Skeletal muscle tissue (tissue), 4 donors: ENCODE measurements around the gene CRYBA2. TPM values are rescaled to one million over a fixed set of nuclear protein-coding genes. Genes with fewer than 3 reads are reported as not detected.

Experiments
- H3K27ac ChIP-seq: one replicate; pipeline ENCODE4 v1.7.0; 2013; ENCODE audit warnings: mild to moderate bottlenecking, low read depth, low read length, inconsistent platforms
- H3K27me3 ChIP-seq, 3 donors: one replicate each; pipeline ENCODE4 v1.7.0; 2013; ENCODE audit warnings: low read length in 3 of 3; ENCODE audit not compliant: control insufficient read depth in 3 of 3, insufficient read depth in 3 of 3
- H3K36me3 ChIP-seq, 3 donors: one replicate each; pipeline ENCODE4 v1.7.0; 2013; ENCODE audit warnings: low read length in 3 of 3; ENCODE audit not compliant: control insufficient read depth in 3 of 3, insufficient read depth in 3 of 3
- H3K4me1 ChIP-seq, 3 donors: one replicate each; pipeline ENCODE4 v1.7.0; 2013; ENCODE audit warnings: low read length in 3 of 3, mild to moderate bottlenecking in 3 of 3; ENCODE audit not compliant: control insufficient read depth in 3 of 3, insufficient read depth in 3 of 3
- H3K4me3 ChIP-seq, 3 donors: one replicate each; pipeline ENCODE4 v1.7.0; 2013; ENCODE audit warnings: low read length in 3 of 3
- H3K9ac ChIP-seq, 3 donors: one replicate each; pipeline ENCODE4 v1.7.0; 2013; ENCODE audit warnings: low read length in 3 of 3, mild to moderate bottlenecking in 3 of 3, moderate library complexity in 2 of 3, low read depth in 1 of 3
- H3K9me3 ChIP-seq, 3 donors: one replicate each; pipeline ENCODE4 v1.7.0; 2013; ENCODE audit warnings: low read length in 3 of 3; ENCODE audit not compliant: control insufficient read depth in 3 of 3
- total RNA-seq: library from RNA; depleted of rRNA; stranded (reverse); fragments of >200 nt; gene quantifications from one replicate; pipeline ENCODE4 v1.2.3, GENCODE V29; 2014
- donor health status: Osteomylitis.

Gene CRYBA2
- total RNA-seq, result not detected

- Histone ChIP-seq H3K4me3 (peak within 1 kb of the TSS; percentile 23 to 66 (median 54)), H3K36me3 (no peaks in the 10 kb centered on the region), H3K27me3 (peaks cover 75 to 80% (median 78%) of the 10 kb centered on the region in 3 donors), H3K4me1 (peaks cover 20 to 26% (median 24%) of the 10 kb centered on the region in 3 donors), H3K9ac (peak within 1 kb of the TSS in 2 of 3 donors; percentile 45), H3K27ac (no peak within 1 kb of the TSS), H3K9me3 (no peaks in the 10 kb centered on the region)
Observed at GRCh38 chr2:218993345-218994315, at the start of gene CRYBA2. TSS of gene CRYBA2 (minus strand) at chr2:218993422. CDS start at chr2:218993176, 246 bp downstream.

GRCh38 chr2:219042750-219043149, 49.5 kb upstream of the CRYBA2 start:
- Histone ChIP-seq H3K9me3 (no peaks in the 10 kb centered on the region), H3K27ac (no peak overlapping the region), H3K36me3 (no peaks in the 10 kb centered on the region), H3K4me3 (no peak overlapping the region), H3K4me1 (peaks cover 0 to 2% (median 0%) of the 10 kb centered on the region in 3 donors), H3K27me3 (peaks cover 51 to 65% (median 53%) of the 10 kb centered on the region in 3 donors), H3K9ac (no peak overlapping the region)

GRCh38 chr2:219042157-219042556, 48.9 kb upstream of the CRYBA2 start:
- Histone ChIP-seq H3K4me1 (peaks cover 0 to 2% (median 0%) of the 10 kb centered on the region in 3 donors), H3K36me3 (no peaks in the 10 kb centered on the region), H3K9me3 (no peaks in the 10 kb centered on the region), H3K9ac (no peak overlapping the region), H3K27me3 (peaks cover 53 to 64% (median 56%) of the 10 kb centered on the region in 3 donors), H3K27ac (no peak overlapping the region), H3K4me3 (no peak overlapping the region)

GRCh38 chr2:219041252-219041651, 48.0 kb upstream of the CRYBA2 start, which contains the start of gene CFAP65:
TSS of gene CFAP65 (minus strand) at chr2:219041516. CDS start at chr2:219039048, 2,468 bp downstream.
- H3K36me3 ChIP-seq, result no peaks in the 10 kb centered on the region
- peaks cover 53 to 62% (median 57%) of the 10 kb centered on the region in 3 donors for H3K27me3 ChIP-seq
- no peak within 1 kb of the TSS for H3K27ac ChIP-seq
- H3K4me1 ChIP-seq, result peaks cover 0 to 2% (median 0%) of the 10 kb centered on the region in 3 donors
- H3K9ac ChIP-seq, result no peak within 1 kb of the TSS
- no peaks in the 10 kb centered on the region for H3K9me3 ChIP-seq
- peak within 1 kb of the TSS in 2 of 3 donors; percentile 37 to 40 for H3K4me3 ChIP-seq

- H3K4me3 ChIP-seq, result no peak overlapping the region
- H3K27ac ChIP-seq, result no peak overlapping the region
- H3K9me3 ChIP-seq, result no peaks in the 10 kb centered on the region
- no peaks in the 10 kb centered on the region for H3K36me3 ChIP-seq
- H3K4me1 ChIP-seq, result peaks cover 0 to 2% (median 0%) of the 10 kb centered on the region in 3 donors
- H3K9ac ChIP-seq, result no peak overlapping the region
- H3K27me3 ChIP-seq, result peaks cover 46 to 61% (median 50%) of the 10 kb centered on the region in 3 donors
Observed at GRCh38 chr2:219038600-219038999, 45.4 kb upstream of the CRYBA2 start.

GRCh38 chr2:219037783-219038499, 44.7 kb upstream of the CRYBA2 start:
- Histone ChIP-seq H3K27me3 (peaks cover 45 to 57% (median 47%) of the 10 kb centered on the region in 3 donors), H3K36me3 (no peaks in the 10 kb centered on the region), H3K4me1 (peaks cover 0 to 2% (median 0%) of the 10 kb centered on the region in 3 donors), H3K9me3 (no peaks in the 10 kb centered on the region), H3K27ac (no peak overlapping the region), H3K4me3 (no peak overlapping the region), H3K9ac (no peak overlapping the region)

- H3K4me1 ChIP-seq, result no peaks in the 10 kb centered on the region
- H3K36me3 ChIP-seq, result no peaks in the 10 kb centered on the region
- H3K27me3 ChIP-seq, result peaks cover 31 to 57% (median 37%) of the 10 kb centered on the region in 3 donors
Observed at GRCh38 chr2:219035942-219036341, 42.7 kb upstream of the CRYBA2 start.

DNA sequence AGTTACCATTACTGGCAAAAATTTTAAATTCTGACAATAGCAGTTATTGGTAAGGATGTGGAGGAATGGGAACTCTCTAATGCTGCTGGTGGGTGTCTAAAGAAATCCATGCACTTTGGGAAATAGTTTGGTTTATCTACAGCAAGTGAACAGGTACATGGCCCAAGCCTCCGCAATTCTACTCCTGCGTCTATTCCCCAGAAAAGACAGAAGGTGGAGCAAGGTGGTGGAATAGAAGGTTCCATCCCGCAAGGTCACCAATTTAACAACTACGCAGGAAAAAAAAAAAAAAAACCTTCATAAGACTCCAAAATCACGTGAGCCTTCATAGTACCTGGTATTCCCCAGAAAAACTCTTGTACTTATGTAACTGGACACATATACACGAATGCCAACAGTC, 41.6 kb upstream of the CRYBA2 start:
- H3K27me3 ChIP-seq, result peaks cover 31 to 55% (median 36%) of the 10 kb centered on the region in 3 donors

More at GRCh38 chr2:219035942-219036341, 42.7 kb upstream of the CRYBA2 start:
- H3K27ac ChIP-seq, result no peak overlapping the region
- no peak overlapping the region for H3K9ac ChIP-seq
- no peaks in the 10 kb centered on the region for H3K9me3 ChIP-seq
- no peak overlapping the region for H3K4me3 ChIP-seq

GRCh38 chr2:219032051-219032745, 39.0 kb upstream of the CRYBA2 start:
- Histone ChIP-seq H3K4me1 (no peaks in the 10 kb centered on the region), H3K4me3 (no peak overlapping the region), H3K27ac (no peak overlapping the region), H3K36me3 (no peaks in the 10 kb centered on the region), H3K9me3 (no peaks in the 10 kb centered on the region), H3K9ac (no peak overlapping the region), H3K27me3 (peaks cover 20 to 47% (median 36%) of the 10 kb centered on the region in 3 donors)

More for the DNA sequence above, 41.6 kb upstream of the CRYBA2 start:
- Histone ChIP-seq H3K4me3 (no peak overlapping the region), H3K9me3 (no peaks in the 10 kb centered on the region), H3K9ac (no peak overlapping the region), H3K27ac (no peak overlapping the region), H3K36me3 (no peaks in the 10 kb centered on the region), H3K4me1 (no peaks in the 10 kb centered on the region)
